PC-9 (cell line): ENCODE measurements around the gene CTU1. TPM values are rescaled to one million over a fixed set of nuclear protein-coding genes. Genes with fewer than 3 reads are reported as not detected.

Experiments used
- BruUV-seq: library from RNA; stranded (reverse); fragments of 400-500 nt; replicated peaks from 2 replicates; lab custom pipeline; 2021; lab: Mats Ljungman, UMichigan
- CTCF ChIA-PET: fragments of 300-600 bp; sonication (Branson Sonifier 250); formaldehyde crosslinking; loops from one replicate; lab custom pipeline; 2022; ENCODE audit warnings: antibody characterized with exemption; lab: Charles Lee
- POLR2A ChIA-PET: fragments of 300-600 bp; sonication (Branson Sonifier 250); formaldehyde crosslinking; loops from one replicate; lab custom pipeline; 2022; ENCODE audit warnings: antibody characterized with exemption; ENCODE audit not compliant: unreplicated experiment; lab: Charles Lee
- DNase-seq, 2 experiments: peaks; one replicate each; pipeline versions ENCODE4 v3.0.0 to v3.0.0-alpha.2; 2015 to 2022; ENCODE audit warnings: mixed read lengths in 1 of 2
- H2AFZ ChIP-seq: fragments of 200-600 bp; sonication (generic); 2 replicates; pipeline ENCODE4 v1.8.1; 2017; ENCODE audit warnings: antibody characterized with exemption
- H3F3A ChIP-seq: fragments of 200-600 bp; sonication (generic); 2 replicates; pipeline ENCODE4 v1.8.1; 2017; ENCODE audit warnings: antibody characterized with exemption, mild to moderate bottlenecking, low read depth; ENCODE audit not compliant: insufficient read depth
- H3K27ac ChIP-seq: fragments of 200-600 bp; sonication (generic); 2 replicates; pipeline ENCODE4 v1.6.1; 2016; ENCODE audit warnings: mixed run types
- H3K27me3 ChIP-seq: fragments of 200-600 bp; sonication (generic); 2 replicates; pipeline ENCODE4 v1.6.1; 2016; ENCODE audit warnings: low read depth, mixed run types; ENCODE audit not compliant: insufficient read depth
- H3K36me3 ChIP-seq: fragments of 200-600 bp; sonication (generic); 2 replicates; pipeline ENCODE4 v1.6.1; 2016; ENCODE audit warnings: low read depth, mixed run types
- H3K4me1 ChIP-seq: fragments of 200-600 bp; sonication (generic); replicated peaks from 2 replicates; pipeline ENCODE4 v1.6.1; 2016; ENCODE audit warnings: mixed run types; ENCODE audit not compliant: insufficient read depth
- H3K4me2 ChIP-seq: fragments of 200-600 bp; sonication (generic); 2 replicates; pipeline ENCODE4 v1.6.1; 2017; ENCODE audit warnings: mixed run types
- H3K4me3 ChIP-seq: fragments of 200-600 bp; sonication (generic); 2 replicates; pipeline ENCODE4 v1.6.1; 2016; ENCODE audit warnings: mixed run types
- H3K79me2 ChIP-seq: fragments of 200-600 bp; sonication (generic); 2 replicates; pipeline ENCODE4 v1.6.1; 2017; ENCODE audit warnings: low read depth, mixed run types
- H3K9me2 ChIP-seq: fragments of 200-600 bp; sonication (generic); 2 replicates; pipeline ENCODE4 v1.8.1; 2017; ENCODE audit warnings: mild to moderate bottlenecking; ENCODE audit not compliant: insufficient read depth
- H3K9me3 ChIP-seq: fragments of 200-600 bp; sonication (generic); 2 replicates; pipeline ENCODE4 v1.8.1; 2016; ENCODE audit warnings: low read depth; ENCODE audit not compliant: insufficient read depth
- H4K20me1 ChIP-seq: fragments of 200-600 bp; sonication (generic); 2 replicates; pipeline ENCODE4 v1.8.1; 2017; ENCODE audit not compliant: insufficient read depth
- CTCF ChIP-seq: fragments of 200-600 bp; sonication (generic); conservative IDR thresholded peaks from 2 replicates; pipeline ENCODE4 v1.6.1; 2017; ENCODE audit warnings: mixed run types, antibody characterized with exemption, mild to moderate bottlenecking, moderate library complexity
- EZH2 ChIP-seq: fragments of 200-600 bp; sonication (generic); IDR thresholded peaks from 2 replicates; pipeline ENCODE4 v1.8.0; 2017; ENCODE audit warnings: antibody characterized with exemption, low read depth
- intact Hi-C: fragments of 100-400 bp; cut with micrococcal nuclease; formaldehyde crosslinking; loops from one replicate; pipeline ENCODE4 v1.10.0; 2022; ENCODE audit not compliant: unreplicated experiment
- total RNA-seq: library from RNA; stranded (reverse); gene quantifications from 2 replicates; pipeline ENCODE4 v1.2.3, GENCODE V29; 2021

Gene CTU1
- total RNA-seq, 1 experiment from 2014 or later = 7.2 TPM

- CTCF ChIA-PET = no interaction called here
- Histone ChIP-seq H3K9me3 (no peaks in the 10 kb centered on the region), H3K4me1 (no peaks in the 10 kb centered on the region), H3K27ac (no peak overlapping the region), H2AFZ (no peak overlapping the region), H4K20me1 (no peaks in the 10 kb centered on the region), H3K4me3 (no peak overlapping the region), H3K9me2 (no peaks in the 10 kb centered on the region), H3K36me3 (no peaks in the 10 kb centered on the region), H3K79me2 (no peaks in the 10 kb centered on the region), H3K27me3 (peaks cover 84% of the 10 kb centered on the region), H3F3A (peaks cover 9% of the 10 kb centered on the region; the same call in 1 of the 2 replicates), H3K4me2 (no peak overlapping the region)
- TF ChIP-seq EZH2 = no peak
- no peak for TF ChIP-seq CTCF
- no TSS peak for BruUV-seq
- no peak for DNase-seq
- intact Hi-C loops = no loop called here
- POLR2A ChIA-PET = interaction anchor here (0.6 kb wide), 1 partner anchor 130 kb away, joined by 4 read pairs; no protein-coding TSS in a partner anchor
Observed at GRCh38 chr19:51114087-51114729, 6.0 kb upstream of the CTU1 start.

GRCh38 chr19:51111606-51112005, 3.4 kb upstream of the CTU1 start:
- Histone ChIP-seq H3K4me3 (no peak overlapping the region), H4K20me1 (no peaks in the 10 kb centered on the region), H3K4me1 (peaks cover 10% of the 10 kb centered on the region), H3K36me3 (no peaks in the 10 kb centered on the region), H3F3A (peaks cover 9% of the 10 kb centered on the region), H2AFZ (no peak overlapping the region), H3K9me2 (no peaks in the 10 kb centered on the region), H3K27ac (no peak overlapping the region), H3K4me2 (no peak overlapping the region), H3K27me3 (peaks cover 60% of the 10 kb centered on the region), H3K9me3 (no peaks in the 10 kb centered on the region), H3K79me2 (peaks cover 13% of the 10 kb centered on the region)
- BruUV-seq = no TSS peak
- POLR2A ChIA-PET = no interaction called here
- TF ChIP-seq CTCF (0 out of 2 replicates have a peak, but pooled peaks have one; percentile 26), EZH2 (no peak)
- no peak for DNase-seq
- CTCF ChIA-PET = interaction anchor here (0.6 kb wide), 1 partner anchor 216 kb away, joined by 3 read pairs; no protein-coding TSS in a partner anchor
- intact Hi-C loops = no loop called here

- H2AFZ ChIP-seq = no peak overlapping the region
- no peaks in the 10 kb centered on the region for H3K9me3 ChIP-seq
- peaks cover 9% of the 10 kb centered on the region for H3F3A ChIP-seq
- H3K27ac ChIP-seq = no peak overlapping the region
- no peak for TF ChIP-seq EZH2
- no peak for TF ChIP-seq CTCF
- H4K20me1 ChIP-seq = no peaks in the 10 kb centered on the region
- intact Hi-C loops = no loop called here
- POLR2A ChIA-PET = interaction anchor here (0.6 kb wide), 2 partner anchors 782 to 906 kb away, joined by 7 to 14 read pairs; no protein-coding TSS in a partner anchor
- H3K36me3 ChIP-seq = no peaks in the 10 kb centered on the region
- peaks cover 10% of the 10 kb centered on the region for H3K4me1 ChIP-seq
- CTCF ChIA-PET = interaction anchor here (0.6 kb wide), 1 partner anchor 10 kb away, joined by 5 read pairs; no protein-coding TSS in a partner anchor
- peaks cover 50% of the 10 kb centered on the region for H3K27me3 ChIP-seq
- peaks cover 19% of the 10 kb centered on the region for H3K79me2 ChIP-seq
- H3K4me3 ChIP-seq = no peak overlapping the region
- no TSS peak for BruUV-seq
- DNase-seq = no peak
- H3K4me2 ChIP-seq = no peak overlapping the region
- no peaks in the 10 kb centered on the region for H3K9me2 ChIP-seq
Observed at GRCh38 chr19:51110666-51110971, 2.4 kb upstream of the CTU1 start.
